Renal cortex interstitium (tissue), 11 donors: Measurements from ENCODE around the gene CTNNA2. TPM values are rescaled to one million over a fixed set of nuclear protein-coding genes. Genes with fewer than 3 reads are reported as not detected.

Experiments
- DNase-seq, 11 donors: peaks; one replicate each; pipeline ENCODE4 v3.0.0-alpha.2; 2013; ENCODE audit warnings: low read depth in 9 of 11, low spot score in 4 of 11; ENCODE audit errors: extremely low read depth in 1 of 11
- polyA plus RNA-seq, 3 donors: library from polyadenylated mRNA; unstranded; fragments of 120-200 nt; gene quantifications; one replicate each; pipeline ENCODE4 v1.2.1, GENCODE V29; 2013; ENCODE audit not compliant: insufficient read length in 3 of 3

The CTNNA2 gene
- polyA plus RNA-seq, 3 donors: 4.3 to 6.0 (median 4.7) TPM

DNA sequence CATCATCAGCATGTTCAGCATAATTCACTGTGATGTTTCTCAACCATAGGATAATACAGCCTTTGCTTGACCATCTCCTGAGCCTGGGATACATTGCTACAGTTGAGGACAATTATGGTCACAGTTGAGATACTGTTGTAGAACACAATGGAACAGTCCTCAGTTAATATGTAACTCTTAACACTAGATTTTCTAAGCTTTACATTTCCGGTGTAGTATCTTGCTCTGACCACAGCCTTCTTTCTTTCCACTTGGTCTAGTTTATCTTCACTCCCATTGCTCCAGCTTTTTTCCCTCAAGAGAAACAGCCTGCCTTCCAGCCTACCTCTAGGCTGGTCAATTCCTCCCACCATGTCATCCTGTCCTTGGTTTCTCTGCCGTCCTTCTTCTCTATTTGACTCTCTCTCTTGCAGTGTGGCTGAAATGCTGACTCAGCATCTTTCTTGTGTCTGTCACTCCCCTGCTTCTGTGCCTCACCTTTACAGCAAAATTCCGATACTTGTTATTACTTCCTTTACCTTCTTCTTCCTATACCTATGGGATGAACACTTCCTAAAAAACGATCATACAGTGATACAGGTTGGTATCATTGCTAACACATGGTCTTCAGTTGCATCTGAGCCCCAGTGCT lies 80.5 kb downstream of the CTNNA2 start:
- DNase-seq: no peak

DNA sequence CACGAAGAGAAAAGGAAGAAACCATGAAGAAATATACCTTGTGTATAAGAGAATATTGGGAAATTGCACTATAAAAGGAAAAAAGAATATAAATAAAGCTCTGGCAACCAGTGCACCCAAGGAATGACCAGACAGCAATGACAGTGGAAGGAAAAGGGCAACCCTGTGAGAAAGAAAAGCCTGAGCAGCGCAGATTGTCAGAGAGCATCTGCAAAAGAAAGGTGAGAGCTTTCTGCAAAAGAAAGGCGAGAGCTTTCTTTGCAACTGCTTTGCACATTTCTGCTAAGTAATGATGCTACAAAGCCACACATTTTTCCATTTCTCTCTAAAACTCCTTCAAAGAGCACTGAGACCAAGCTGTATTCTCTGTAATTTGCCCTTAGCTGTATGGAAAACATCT lies 83.6 kb downstream of the CTNNA2 start:
- DNase-seq: no peak

GRCh38 chr2:79604748-79605147 lies 91.9 kb downstream of the CTNNA2 start:
- no peak for DNase-seq

DNA sequence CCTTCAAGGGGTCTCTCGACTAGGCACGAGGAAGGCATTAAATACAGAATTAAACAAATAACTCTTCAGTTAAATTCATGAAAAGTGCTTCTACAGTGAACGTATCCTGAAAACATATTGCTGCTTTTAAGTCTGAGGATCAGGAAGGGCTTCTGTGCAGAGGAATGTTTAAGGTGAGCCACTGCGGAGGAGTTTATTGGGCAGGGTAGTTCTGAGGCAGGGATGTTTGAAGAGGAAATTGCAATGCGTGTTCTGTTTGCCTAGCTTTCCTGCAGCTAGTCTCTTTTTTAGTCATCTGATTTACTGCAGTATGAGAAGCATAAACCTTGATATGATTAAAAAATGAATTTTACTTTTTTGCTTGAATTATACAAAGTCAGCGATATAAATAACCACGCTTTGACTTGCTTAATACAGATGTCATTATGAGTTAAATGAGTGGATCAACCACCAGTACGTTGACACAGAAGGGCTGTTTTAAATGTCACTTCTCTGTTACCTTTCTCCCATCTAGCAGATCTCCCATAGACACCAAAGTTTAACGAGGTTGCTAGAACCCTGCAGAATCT lies 98.7 kb downstream of the CTNNA2 start:
- DNase-seq: no peak

- DNase-seq: no peak
These were observed 100.1 kb downstream of the CTNNA2 start for GRCh38 chr2:79612999-79613398.

DNA sequence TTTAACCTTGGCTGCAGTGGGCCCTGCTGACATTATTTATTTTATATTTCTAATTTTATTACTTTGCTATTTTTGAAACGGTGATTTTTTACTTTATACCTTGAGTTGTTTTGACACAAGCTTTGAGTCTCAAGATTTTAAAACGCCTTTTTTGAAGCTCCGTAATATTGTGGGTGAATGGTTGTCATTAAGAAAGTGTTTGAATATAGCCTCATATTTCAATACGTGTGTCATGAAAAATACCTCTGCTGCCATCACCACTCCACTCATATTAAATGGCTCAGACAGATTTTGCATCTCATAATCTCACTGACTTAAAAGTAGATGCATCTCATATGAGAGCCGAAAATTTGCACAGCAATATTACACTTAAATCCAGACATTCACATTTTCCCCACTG lies 106.6 kb downstream of the CTNNA2 start:
- DNase-seq: no peak

GRCh38 chr2:79619976-79620375 lies 107.1 kb downstream of the CTNNA2 start:
- no peak for DNase-seq

GRCh38 chr2:79620679-79621078 lies 107.8 kb downstream of the CTNNA2 start:
- peak in 2 of 11 donors; percentile 4 to 8 for DNase-seq

DNA sequence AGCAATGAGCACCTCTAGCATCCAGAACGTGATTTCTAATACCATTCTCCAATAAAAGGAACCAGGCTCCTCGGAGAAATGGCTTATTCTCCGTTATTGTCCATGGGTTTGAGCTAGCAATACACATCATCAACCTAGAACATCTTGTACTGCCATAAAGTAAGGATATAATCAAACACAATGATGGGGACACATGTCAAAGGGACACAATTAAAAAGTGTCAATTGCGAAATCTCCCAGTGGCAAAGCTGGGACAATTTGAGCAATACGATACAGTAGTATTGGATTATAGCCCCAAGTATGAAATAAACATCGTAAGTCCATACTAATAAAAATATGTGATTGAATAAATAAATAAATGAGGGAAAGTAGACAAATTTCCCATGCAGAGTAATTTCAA lies 108.4 kb downstream of the CTNNA2 start:
- no peak for DNase-seq

- DNase-seq: no peak
These were observed 108.9 kb downstream of the CTNNA2 start for GRCh38 chr2:79621755-79622154.

DNA sequence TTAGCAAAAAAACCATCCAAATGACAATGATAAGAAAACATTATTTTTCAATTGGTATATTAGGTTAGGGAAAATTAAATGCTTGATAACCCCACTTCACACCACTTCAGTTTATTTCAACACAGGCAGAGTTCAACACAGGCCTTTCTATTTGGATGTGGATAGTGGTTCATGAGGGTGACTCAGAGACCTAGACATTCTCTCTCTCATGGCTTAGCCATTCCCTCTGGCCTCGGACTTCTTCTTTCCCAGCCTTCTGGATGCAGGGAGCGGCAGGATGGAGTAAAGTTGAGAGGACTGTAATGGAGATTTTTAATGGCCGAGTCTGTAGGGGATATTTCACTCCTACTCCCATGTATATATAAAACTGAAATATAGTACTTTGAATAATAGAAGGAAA lies 109.7 kb downstream of the CTNNA2 start:
- DNase-seq: no peak

DNA sequence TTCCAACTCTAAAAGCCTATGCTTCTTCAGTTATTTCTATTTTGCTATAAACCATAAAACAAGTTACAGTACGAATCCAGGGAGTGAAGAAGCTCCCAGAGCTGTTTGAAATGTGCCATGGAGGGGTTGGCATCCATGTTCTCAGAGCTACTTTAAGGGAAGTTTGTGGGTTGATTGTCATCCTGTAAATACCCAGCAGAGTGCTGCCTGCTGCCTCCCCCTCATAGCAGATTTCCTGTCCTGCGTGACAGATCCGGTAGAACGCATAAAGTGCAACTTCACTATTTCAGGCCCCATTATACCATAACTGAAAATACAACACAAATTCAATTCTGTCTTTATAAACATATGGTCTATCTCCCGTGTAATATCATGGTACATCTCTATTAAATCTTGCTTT lies 114.4 kb downstream of the CTNNA2 start:
- no peak for DNase-seq

DNA sequence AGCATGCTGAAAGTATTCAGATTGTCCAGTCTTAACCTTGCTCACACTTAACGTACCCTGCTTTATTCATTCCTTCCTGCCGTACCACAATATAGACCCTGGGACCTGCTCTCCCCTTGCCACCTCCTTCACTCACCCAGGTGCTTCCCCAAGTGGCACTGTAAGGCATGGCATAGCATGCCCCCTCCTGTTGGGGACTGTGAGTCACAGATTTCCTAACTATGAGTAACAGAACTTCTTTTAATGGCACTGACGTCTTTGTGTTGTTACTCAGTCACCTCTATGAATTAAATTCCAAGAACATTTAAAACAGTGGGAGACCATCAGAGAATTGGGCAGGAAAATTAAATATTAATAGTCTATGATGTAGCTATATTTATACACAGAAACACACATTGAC lies 117.2 kb downstream of the CTNNA2 start:
- DNase-seq: no peak

DNA sequence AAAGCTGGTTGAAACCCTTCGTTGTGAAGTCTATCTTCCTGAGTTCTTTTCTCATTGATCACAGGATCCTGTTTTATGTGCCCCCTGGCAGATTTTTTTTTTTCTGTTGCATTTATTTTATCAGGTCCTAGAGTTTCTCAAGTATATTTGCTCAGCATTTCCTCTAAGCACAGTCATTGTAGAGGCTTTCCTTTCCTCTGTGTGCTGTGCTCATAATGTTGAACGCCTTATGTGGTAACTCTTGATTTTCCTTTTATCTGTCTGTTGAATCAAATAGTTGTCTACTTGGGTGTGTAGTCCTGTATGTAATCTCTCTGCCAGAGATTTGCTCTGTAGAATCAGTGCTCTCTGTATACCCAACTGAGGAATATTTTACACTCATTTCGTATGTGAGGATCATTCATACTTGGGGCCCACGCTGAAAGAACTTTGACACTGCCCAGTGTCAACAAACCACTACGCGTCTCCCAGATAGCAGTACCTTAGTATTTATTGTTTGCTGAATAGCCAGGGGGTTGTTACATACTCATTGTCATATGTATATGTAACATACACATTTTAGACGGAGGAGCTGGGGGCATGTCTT lies 118.2 kb downstream of the CTNNA2 start:
- DNase-seq: no peak

GRCh38 chr2:79638410-79638809 lies 125.6 kb downstream of the CTNNA2 start:
- peak in 3 of 11 donors; percentile 4 to 13 (median 4) for DNase-seq

GRCh38 chr2:79638954-79639353 lies 126.1 kb downstream of the CTNNA2 start:
- DNase-seq: no peak

- DNase-seq: no peak
These were observed 127.2 kb downstream of the CTNNA2 start for GRCh38 chr2:79640001-79640400.

GRCh38 chr2:79649531-79649930 lies 136.7 kb downstream of the CTNNA2 start:
- no peak for DNase-seq

GRCh38 chr2:79660557-79660956 lies 147.7 kb downstream of the CTNNA2 start:
- DNase-seq: no peak

GRCh38 chr2:79665091-79665490 lies 152.2 kb downstream of the CTNNA2 start:
- no peak for DNase-seq

GRCh38 chr2:79666430-79666829 lies 153.6 kb downstream of the CTNNA2 start:
- DNase-seq: no peak
